GM18909 (cell line): ENCODE measurements around the gene CYP3A7.
"Not testable (repeated sequence)": the region's sequence is repeated elsewhere in the genome, so short reads cannot be mapped to it uniquely, and the experiment has no call there.

Source experiments
- ATAC-seq: cut with Tn5 transposase; IDR thresholded peaks from one replicate; pipeline ENCODE4 v1.9.1; 2021; ENCODE audit warnings: mild to moderate bottlenecking; ENCODE audit not compliant: unreplicated experiment, poor library complexity

CYP3A7 gene

DNA sequence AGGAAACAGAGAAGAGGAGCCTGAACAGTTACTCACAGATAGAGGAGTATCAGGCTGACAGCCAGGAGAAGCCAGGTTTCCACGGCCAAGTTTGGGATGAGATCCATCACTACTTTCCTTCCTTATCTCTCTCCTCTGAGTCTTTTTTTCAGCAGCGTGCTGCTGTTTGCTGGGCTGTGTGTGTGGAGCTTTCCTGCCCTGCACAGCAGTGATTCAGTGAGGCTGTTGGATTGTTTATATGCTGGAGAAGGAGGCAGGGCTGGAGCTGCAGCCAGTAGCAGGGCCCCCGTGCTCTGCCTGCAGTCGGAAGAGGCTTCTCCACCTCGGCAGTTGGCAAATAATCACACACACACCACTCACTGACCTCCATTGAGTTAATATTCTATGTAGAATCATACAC, at the start of gene CYP3A7:
TSS of gene CYP3A7 (minus strand) at position 210 of the 400 bp plus-strand sequence. CDS start at position 107, 103 bp downstream.
- no peak for ATAC-seq

- ATAC-seq, result no peak
These were observed 49.0 kb upstream of the CYP3A7 start, which contains the start of gene CYP3A4 for GRCh38 chr7:99784007-99784406. TSS of gene CYP3A4 (minus strand) at chr7:99784184. CDS start at chr7:99784081, 103 bp downstream.

GRCh38 chr7:99782012-99782953, 47.3 kb upstream of the CYP3A7 start:
- no peak for ATAC-seq

- no peak for ATAC-seq
These were observed 45.6 kb upstream of the CYP3A7 start for GRCh38 chr7:99780588-99780987.

- ATAC-seq, result no peak
These were observed 45.0 kb upstream of the CYP3A7 start for GRCh38 chr7:99779949-99780348.

DNA sequence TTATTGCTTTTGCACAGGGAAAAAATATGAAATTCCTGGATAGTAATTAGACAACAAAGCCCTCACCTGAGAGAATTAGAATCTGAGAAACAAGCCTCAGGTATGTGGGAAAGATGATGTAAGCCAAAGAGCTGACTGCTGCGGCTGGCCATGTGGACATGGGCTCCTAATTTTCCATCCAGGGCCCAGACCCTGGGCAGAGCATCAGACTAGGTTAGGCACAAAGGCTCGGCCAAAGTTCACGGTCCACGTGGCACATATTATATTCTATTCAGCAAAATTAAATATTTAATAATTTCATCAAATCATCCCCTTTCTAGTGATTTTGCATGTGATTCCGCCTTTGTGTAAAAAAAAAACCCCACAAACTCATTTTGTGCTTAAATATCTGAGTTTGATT, 43.9 kb upstream of the CYP3A7 start:
- ATAC-seq, result no peak

GRCh38 chr7:99773395-99773794, 38.4 kb upstream of the CYP3A7 start:
- ATAC-seq, result not testable (repeated sequence)

DNA sequence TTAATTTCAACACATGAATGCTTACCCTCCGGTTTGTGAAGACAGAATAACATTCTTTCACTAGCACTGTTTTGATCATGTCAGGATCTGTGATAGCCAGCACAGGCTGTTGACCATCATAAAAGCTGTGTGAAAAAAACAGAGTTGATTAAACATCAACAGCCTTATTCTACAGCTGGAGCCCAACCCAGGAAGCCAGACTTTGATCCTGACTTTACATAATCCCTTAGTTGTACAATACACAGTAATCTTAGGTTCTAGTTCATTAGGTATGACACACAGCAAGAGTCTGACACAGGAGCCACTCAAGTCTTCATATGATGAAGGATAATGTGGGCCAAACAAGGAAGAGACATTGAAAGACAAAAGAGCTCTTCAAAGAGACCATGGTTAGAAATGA, 37.6 kb upstream of the CYP3A7 start:
- no peak for ATAC-seq

- ATAC-seq, result not testable (repeated sequence)
These were observed 34.5 kb upstream of the CYP3A7 start for GRCh38 chr7:99769494-99769893.

DNA sequence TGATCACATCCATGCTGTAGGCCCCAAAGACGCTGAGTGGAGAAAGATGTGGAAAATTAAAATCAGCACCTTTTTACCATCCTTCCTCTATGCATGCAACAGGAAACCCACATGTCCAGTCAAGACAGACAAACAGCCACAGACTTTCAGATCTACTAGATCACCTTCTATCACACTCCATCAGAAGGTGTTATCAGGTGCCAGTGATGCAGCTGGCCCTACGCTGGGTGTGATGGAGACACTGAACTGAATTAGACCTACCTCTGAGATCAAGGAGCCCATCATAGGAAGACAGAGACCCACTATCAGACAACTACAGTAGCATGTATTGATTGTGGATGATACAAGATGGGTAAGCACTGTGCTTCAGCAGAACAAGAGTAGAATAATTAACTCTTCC, 33.5 kb upstream of the CYP3A7 start:
- peak; percentile 58 for ATAC-seq

GRCh38 chr7:99767662-99768061, 32.7 kb upstream of the CYP3A7 start:
- peak; percentile 87 for ATAC-seq

GRCh38 chr7:99766484-99767099, 31.6 kb upstream of the CYP3A7 start:
- no peak for ATAC-seq

DNA sequence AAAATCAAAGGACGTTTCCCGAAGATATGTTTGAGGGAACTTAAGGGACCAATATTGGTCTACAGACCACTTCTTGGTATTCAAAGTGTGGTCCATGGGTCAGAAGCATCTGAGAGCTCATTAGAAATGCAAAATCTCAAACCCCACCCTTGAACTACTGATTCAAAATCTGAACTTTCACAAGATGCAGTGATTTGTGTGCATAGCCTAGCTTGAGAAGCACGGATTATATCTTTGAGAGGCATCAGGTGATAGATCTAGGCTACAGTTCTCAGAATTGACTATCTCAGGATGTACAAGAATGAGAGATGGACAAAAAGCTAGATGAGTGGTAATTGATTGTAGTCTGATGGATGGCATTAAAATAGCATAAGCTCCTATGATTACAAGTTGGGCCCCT, 29.5 kb upstream of the CYP3A7 start:
- ATAC-seq, result no peak

DNA sequence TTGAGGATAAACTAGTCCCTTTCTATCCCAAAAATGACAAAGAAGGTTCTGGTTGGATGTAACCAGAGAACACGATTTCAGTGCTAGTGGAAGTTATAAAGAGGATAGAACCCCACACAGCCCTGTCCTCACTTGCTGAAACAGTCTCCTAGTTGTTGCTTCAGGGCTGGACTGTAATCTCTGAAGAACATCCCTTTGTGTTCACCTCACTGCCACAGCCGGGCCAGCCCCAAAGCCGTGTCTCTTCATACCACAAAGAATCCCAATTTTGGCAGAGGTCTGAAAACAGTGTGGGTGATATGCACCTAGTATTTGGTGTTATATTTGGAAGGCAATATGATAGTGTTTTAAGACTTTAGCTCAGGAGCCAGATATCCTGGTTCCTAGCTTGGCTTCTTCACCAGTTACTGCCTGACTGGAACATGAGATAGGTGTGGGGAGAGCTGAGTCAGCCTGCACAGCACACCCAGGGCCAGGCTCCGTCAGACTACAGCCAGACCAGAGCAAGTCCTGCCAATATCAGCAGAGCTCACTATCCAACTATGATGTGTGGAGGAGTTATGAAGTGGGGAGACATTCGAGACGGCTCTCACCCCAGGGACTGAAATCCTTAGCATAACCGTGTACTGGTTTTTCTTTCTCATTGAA, 27.8 kb upstream of the CYP3A7 start:
- ATAC-seq, result no peak

- ATAC-seq, result no peak
These were observed 20.1 kb upstream of the CYP3A7 start for GRCh38 chr7:99755085-99755484.

DNA sequence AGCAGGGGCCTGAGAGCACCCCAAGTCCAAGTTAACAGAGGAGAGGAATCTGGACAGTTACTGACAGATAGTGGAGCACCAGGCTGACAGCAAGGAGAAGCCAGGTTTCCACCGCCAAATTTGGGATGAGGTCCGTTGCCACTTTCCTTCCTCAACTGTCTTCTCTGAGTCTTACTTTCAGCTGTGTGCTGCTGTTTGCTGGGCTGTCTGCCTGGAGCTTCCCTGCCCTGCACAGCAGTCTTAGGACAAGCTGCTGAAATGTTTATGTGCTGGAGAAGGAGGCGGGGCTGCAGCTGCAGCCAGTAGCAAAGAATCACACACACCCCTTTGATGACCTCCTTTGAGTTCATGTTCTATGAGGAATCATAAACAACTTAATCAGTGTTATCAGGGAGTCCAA, 17.4 kb upstream of the CYP3A7 start:
- no peak for ATAC-seq

DNA sequence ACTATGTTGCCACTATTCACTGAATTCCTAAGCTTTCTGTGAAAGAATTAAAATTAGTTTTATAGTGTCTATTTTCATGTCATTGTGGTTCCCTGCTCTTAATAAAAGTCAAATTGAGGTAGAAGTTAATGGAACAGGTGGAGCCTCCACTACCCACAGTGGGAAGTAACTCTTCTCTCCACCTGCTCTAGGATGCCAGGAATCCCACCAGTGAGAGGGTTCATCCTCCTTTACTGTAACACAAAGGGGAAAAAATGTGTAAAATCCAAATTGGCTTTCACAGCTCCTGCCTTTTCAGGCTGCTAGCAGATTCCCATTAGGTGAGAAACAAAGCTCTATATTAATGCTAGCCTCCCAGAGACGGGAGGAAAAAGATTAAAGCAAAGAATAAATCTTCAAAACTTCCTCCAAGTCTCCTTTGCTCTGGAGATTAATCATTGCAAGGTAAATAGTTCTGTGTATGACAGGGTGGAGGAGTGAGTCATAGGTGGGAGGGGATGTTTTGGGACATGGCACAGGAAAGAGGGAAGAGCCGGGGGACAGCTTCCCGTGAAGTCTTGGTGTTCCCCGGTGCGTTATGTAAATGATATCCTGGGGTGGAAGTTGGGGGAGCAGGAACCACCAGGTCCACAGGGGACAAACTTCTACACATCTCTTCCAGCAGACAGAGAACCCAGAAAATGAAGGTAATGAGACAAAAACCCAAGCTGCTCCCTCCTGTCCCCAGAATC, 16.5 kb upstream of the CYP3A7 start:
- ATAC-seq, result not testable (repeated sequence)

DNA sequence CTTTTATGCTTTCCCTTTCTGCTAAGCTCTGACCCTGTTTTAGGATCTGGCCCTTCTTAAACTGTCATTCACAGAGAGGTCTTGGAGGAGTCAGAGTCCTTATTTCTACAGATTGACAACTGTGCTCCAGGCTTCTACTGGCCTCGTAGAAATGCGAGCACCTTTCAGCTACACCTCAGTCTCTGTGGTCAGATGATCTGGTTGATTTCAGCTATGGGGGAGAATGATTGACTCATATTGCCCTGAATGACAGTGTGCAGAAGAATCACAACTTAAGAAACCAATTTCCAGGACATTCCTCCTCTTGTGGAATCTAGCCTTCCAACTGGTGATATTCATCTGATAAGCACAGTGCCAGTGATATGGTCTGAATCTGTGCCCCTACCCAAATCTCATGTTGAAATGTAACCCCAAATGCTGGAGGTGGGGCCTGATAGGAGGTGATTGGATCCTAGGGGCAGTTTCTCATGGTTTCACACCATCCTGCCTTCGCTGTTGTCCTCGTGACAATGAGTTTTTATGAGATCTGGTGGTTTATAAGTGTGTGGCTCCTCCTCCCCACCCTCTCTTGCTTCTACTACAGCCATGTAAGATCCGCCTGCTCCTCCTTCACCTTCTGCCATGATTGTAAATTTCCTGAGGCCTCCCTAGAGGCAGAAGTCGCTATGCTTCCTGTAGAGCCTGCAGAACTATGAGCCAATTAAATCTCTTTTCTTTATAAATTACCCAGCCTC, 14.0 kb upstream of the CYP3A7 start:
- no peak for ATAC-seq

DNA sequence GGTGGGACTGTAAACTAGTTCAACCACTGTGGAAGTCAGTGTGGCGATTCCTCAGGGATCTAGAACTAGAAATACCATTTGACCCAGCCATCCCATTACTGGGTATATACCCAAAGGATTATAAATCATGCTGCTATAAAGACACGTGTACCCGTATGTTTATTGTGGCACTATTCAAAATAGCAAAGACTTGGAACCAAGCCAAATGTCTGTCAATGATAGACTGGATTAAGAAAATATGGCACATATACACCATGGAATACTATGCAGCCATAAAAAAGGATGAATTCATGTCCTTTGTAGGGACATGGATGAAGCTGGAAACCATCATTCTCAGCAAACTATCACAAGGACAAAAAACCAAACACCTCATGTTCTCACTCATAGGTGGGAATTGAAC, 11.9 kb upstream of the CYP3A7 start:
- not testable (repeated sequence) for ATAC-seq

- not testable (repeated sequence) for ATAC-seq
These were observed 10.4 kb upstream of the CYP3A7 start for GRCh38 chr7:99745395-99745794.
